K562 (cell line): ENCODE data around the gene ZNF772.
"Not testable (repeated sequence)": the region's sequence is repeated elsewhere in the genome, so short reads cannot be mapped to it uniquely, and the experiment has no call there.

Experiments used
- CHD2 ChIP-seq: IDR thresholded peaks from 2 replicates; pipeline ENCODE4 v1.6.1; 2011; ENCODE audit warnings: low read depth, low read length
- PML ChIP-seq: IDR thresholded peaks from 2 replicates; pipeline ENCODE4 v1.6.1; 2012; ENCODE audit warnings: low read length, inconsistent platforms
- TCF7 ChIP-seq: sonication (generic); IDR thresholded peaks from 2 replicates; pipeline ENCODE4 v1.6.1; 2016; ENCODE audit warnings: antibody characterized with exemption, borderline replicate concordance
- TF ChIP-seq, protein P1 (sequence below), 3 experiments: IDR thresholded peaks in 2 of 3; conservative IDR thresholded peaks in 1 of 3; 2 replicates each; pipeline ENCODE4 v1.5.1; 2011 to 2012; ENCODE audit warnings: low read length in 3 of 3, mild to moderate bottlenecking in 3 of 3, control low read depth in 2 of 3, improper control_type of control experiment in 1 of 3, inconsistent platforms in 1 of 3, low read depth in 1 of 3, mixed read lengths in 1 of 3, moderate library complexity in 1 of 3; ENCODE audit not compliant: insufficient read depth in 2 of 3

- not testable (repeated sequence) for TF ChIP-seq TCF7, CHD2, PML
- TF ChIP-seq, protein P1, sequence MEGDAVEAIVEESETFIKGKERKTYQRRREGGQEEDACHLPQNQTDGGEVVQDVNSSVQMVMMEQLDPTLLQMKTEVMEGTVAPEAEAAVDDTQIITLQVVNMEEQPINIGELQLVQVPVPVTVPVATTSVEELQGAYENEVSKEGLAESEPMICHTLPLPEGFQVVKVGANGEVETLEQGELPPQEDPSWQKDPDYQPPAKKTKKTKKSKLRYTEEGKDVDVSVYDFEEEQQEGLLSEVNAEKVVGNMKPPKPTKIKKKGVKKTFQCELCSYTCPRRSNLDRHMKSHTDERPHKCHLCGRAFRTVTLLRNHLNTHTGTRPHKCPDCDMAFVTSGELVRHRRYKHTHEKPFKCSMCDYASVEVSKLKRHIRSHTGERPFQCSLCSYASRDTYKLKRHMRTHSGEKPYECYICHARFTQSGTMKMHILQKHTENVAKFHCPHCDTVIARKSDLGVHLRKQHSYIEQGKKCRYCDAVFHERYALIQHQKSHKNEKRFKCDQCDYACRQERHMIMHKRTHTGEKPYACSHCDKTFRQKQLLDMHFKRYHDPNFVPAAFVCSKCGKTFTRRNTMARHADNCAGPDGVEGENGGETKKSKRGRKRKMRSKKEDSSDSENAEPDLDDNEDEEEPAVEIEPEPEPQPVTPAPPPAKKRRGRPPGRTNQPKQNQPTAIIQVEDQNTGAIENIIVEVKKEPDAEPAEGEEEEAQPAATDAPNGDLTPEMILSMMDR (IDR thresholded peaks at IDR 0.05 in 2 of 3, conservative IDR thresholded peaks at IDR 0.05 in 1 of 3; ENCODE audit: insufficient read depth in 2 of 3, low read depth in 1 of 3, low read length in 3 of 3), result not testable (repeated sequence)
Observed at GRCh38 chr19:57499332-57499679, 21.9 kb upstream of the ZNF772 start.
